Forelimb muscle (tissue), 1 donor: ENCODE measurements around the gene ZNF469. TPM values are rescaled to one million over a fixed set of nuclear protein-coding genes. Genes with fewer than 3 reads are reported as not detected.
"Not testable (repeated sequence)": the region's sequence is repeated elsewhere in the genome, so short reads cannot be mapped to it uniquely, and the experiment has no call there.

Source experiments
- DNase-seq: peaks from one replicate; pipeline ENCODE4 v3.0.0-alpha.2; 2013; ENCODE audit warnings: low read depth
- polyA plus RNA-seq: library from polyadenylated mRNA; unstranded; fragments of 120-200 nt; gene quantifications from one replicate; pipeline ENCODE4 v1.2.1, GENCODE V29; 2013; ENCODE audit not compliant: insufficient read length

ZNF469 gene
- polyA plus RNA-seq, 1 donor = 4.9 TPM

- not testable (repeated sequence) for DNase-seq
Measured at GRCh38 chr16:88410297-88410968, 27.7 kb downstream of the ZNF469 start.

GRCh38 chr16:88411951-88412576 is 29.3 kb downstream of the ZNF469 start:
- no peak for DNase-seq

GRCh38 chr16:88412766-88413165 is 30.0 kb downstream of the ZNF469 start:
- no peak for DNase-seq

- no peak for DNase-seq
Measured at GRCh38 chr16:88413231-88413630, 30.5 kb downstream of the ZNF469 start.

- DNase-seq = no peak
Measured at GRCh38 chr16:88413631-88414030, 30.9 kb downstream of the ZNF469 start.

- DNase-seq = no peak
Measured at GRCh38 chr16:88414521-88415380, 32.0 kb downstream of the ZNF469 start.

- DNase-seq = no peak
Measured at GRCh38 chr16:88415381-88415705, 32.6 kb downstream of the ZNF469 start.

GRCh38 chr16:88415713-88416323 is 33.1 kb downstream of the ZNF469 start:
- DNase-seq = no peak

GRCh38 chr16:88416686-88417085 is 33.9 kb downstream of the ZNF469 start:
- no peak for DNase-seq

- DNase-seq = no peak
Measured at GRCh38 chr16:88417684-88418476, 35.1 kb downstream of the ZNF469 start.

GRCh38 chr16:88418869-88419268 is 36.1 kb downstream of the ZNF469 start:
- no peak for DNase-seq

- no peak for DNase-seq
Measured at GRCh38 chr16:88419790-88420189, 37.0 kb downstream of the ZNF469 start.

GRCh38 chr16:88420496-88420895 is 37.7 kb downstream of the ZNF469 start:
- DNase-seq = no peak

- no peak for DNase-seq
Measured at GRCh38 chr16:88421301-88421700, 38.5 kb downstream of the ZNF469 start.

GRCh38 chr16:88421871-88422433 is 39.2 kb downstream of the ZNF469 start:
- DNase-seq = no peak

- DNase-seq = no peak
Measured at GRCh38 chr16:88422733-88423447, 40.1 kb downstream of the ZNF469 start.

GRCh38 chr16:88423448-88423850 is 40.7 kb downstream of the ZNF469 start:
- DNase-seq = no peak

- DNase-seq = no peak
Measured at GRCh38 chr16:88424587-88425235, 42.0 kb downstream of the ZNF469 start.

- no peak for DNase-seq
Measured at GRCh38 chr16:88426018-88426417, 43.3 kb downstream of the ZNF469 start.

- DNase-seq = no peak
Measured at GRCh38 chr16:88427376-88427775, 44.6 kb downstream of the ZNF469 start.
